T47D (cell line): Measurements from ENCODE around the gene EFNB2.

Experiments used
- DNase-seq, 2 experiments: peaks; one replicate each; pipeline versions ENCODE4 v3.0.0 to v3.0.0-alpha.2; 2011 to 2012; ENCODE audit warnings: low read depth in 1 of 2, low spot score in 1 of 2
- JUND ChIP-seq: IDR thresholded peaks from 2 replicates; pipeline ENCODE4 v1.6.1; 2012; ENCODE audit warnings: low read depth
- in situ Hi-C: cut with HindIII; loops from 2 replicates; pipeline ENCODE4 v1.10.0; 2016; ENCODE audit warnings: low sequenced_read_pairs, low pct_unique_long_range_greater_than_20kb

The EFNB2 gene

DNA sequence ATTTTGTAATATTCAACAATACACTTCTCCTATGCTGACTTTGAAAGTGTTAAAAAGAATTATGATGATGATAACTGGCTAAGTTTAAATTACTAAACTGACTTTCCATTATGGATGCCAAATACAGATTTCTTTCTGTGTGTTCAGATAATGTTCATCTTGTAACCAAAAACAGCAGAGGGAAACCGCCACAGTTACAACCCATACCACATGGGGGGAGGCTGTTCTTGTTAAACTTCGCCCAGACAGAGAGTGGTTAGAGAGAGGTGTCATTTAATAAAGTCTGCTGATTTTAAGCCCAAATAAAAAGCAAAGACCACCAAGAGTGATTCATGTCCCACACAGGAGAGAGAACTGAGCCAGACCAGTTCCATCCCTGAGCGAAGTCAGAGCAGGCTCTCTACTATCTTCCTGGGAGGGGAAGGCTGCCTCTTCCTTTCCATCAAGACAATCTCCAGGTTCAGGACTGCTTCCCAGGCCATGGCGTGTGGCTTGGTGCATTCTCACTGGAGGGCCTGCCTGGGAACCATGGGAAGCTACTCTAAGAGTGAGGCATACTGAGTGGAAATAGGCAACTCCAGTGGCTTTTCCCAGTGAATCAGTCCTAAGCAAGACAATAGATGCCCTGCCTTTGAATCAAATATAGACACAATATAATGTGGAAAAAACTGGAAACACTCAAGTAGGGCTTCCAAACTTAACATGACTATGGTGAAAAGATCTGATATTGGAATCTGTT is 18.2 kb downstream of the EFNB2 start:
- no peak for TF ChIP-seq JUND
- in situ Hi-C loops, result no loop called here
- no peak for DNase-seq

DNA sequence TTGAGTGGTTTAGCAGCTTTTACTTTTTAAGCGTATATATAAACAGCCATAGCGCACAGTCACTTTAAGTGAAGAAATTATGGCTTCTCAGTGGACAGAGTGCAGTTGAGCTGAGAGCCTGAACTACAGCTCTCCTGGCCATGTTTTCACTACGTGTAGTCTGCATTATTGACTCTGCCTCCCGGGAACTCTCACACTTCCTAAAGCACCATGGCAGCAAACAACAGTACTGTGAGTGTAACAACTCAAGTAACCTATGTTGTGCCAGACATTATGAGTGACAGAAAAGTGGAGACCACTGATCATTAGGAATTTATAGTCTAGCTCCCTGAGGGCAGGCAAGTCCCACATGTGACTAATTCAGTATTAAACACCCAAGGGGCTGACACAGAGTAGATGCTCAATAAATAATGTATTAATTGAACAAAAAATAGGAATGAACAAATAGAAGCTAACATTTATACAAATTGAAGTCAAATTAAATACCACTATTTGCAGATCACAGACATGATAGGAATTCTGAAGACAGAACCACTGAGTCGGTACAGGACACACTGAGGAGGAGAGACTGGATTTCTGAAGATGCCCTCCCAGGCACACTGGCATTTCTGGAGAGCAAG is 19.7 kb downstream of the EFNB2 start:
- no peak for DNase-seq
- no peak for TF ChIP-seq JUND
- in situ Hi-C loops, result no loop called here

GRCh38 chr13:106514928-106515634 is 20.4 kb downstream of the EFNB2 start:
- DNase-seq, result no peak
- TF ChIP-seq JUND, result no peak
- in situ Hi-C loops, result no loop called here

DNA sequence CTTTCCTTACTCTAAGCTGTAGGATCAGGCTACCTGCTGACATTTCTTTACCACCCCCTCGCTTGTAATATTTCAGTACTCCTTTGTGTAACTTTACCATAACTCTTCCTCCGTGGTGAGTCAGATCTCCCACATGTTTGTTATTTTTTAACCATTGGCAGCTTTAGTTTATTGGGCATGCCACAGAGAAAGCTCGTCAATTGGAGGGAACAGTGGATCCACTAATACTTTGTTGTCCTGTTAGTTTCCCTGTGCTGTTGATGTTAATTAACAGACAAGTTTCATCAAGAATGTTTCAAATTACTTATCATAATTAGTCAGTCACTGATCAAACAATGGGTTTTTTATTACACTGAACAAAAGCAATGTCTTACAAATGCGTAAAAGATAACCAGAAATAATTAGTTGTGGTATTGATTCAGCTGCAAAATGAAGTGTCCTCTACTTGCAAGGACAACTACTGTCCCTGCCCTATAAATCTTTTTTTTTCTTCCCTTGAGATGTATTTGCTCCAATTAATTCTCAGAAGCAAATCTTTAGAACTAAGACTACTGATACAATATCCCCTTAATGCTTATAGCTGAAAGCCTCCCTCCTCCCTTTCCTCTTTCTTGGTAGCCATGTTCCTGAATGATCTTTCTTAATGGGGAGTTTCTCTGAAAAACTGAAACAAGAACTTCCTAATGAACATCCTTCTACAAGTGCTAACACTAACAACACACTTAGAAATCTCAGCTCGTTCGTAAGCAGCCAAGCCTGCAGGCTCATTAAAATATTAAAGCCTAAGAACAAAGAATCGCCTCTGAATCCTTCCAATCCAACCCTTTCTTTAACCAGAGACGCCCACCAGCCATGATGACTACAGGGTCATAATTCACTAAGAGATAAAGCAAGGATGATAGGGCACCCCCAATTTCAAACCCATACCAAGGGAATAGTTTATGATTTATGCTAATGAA is 22.2 kb downstream of the EFNB2 start:
- no peak for DNase-seq
- in situ Hi-C loops, result no loop called here
- TF ChIP-seq JUND, result no peak

- no peak for DNase-seq
- no peak for TF ChIP-seq JUND
- in situ Hi-C loops, result no loop called here
These were observed 27.7 kb downstream of the EFNB2 start for GRCh38 chr13:106507560-106508274.

GRCh38 chr13:106506286-106506685 is 29.2 kb downstream of the EFNB2 start:
- in situ Hi-C loops, result no loop called here
- DNase-seq, result no peak
- no peak for TF ChIP-seq JUND

GRCh38 chr13:106505732-106506131 is 29.7 kb downstream of the EFNB2 start:
- DNase-seq, result no peak
- TF ChIP-seq JUND, result no peak
- in situ Hi-C loops, result no loop called here

- no peak for DNase-seq
- in situ Hi-C loops, result no loop called here
- no peak for TF ChIP-seq JUND
These were observed 30.2 kb downstream of the EFNB2 start for GRCh38 chr13:106505295-106505694.

- TF ChIP-seq JUND, result no peak
- no peak for DNase-seq
- in situ Hi-C loops, result no loop called here
These were observed 31.6 kb downstream of the EFNB2 start for GRCh38 chr13:106503730-106504453.

DNA sequence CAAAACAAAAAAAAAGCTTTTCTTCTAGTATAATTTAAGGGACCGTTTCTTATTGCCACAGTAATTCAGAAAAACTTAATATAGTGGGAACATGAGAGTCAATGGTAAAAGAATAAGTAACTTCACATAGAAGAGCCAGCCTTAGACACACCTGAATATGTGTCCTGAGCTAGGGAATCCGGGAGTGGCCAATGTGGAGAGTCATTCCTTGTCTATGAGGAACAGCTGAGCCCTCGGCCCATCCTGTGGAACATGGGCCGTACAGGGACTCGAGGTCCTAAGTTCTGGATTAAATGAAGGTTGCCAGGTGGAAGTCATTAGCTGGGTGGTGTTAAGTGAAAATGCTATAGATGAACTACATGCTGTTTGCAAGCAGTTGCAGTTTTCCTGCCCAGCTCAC is 32.2 kb downstream of the EFNB2 start:
- DNase-seq, result no peak
- no peak for TF ChIP-seq JUND
- in situ Hi-C loops, result no loop called here

DNA sequence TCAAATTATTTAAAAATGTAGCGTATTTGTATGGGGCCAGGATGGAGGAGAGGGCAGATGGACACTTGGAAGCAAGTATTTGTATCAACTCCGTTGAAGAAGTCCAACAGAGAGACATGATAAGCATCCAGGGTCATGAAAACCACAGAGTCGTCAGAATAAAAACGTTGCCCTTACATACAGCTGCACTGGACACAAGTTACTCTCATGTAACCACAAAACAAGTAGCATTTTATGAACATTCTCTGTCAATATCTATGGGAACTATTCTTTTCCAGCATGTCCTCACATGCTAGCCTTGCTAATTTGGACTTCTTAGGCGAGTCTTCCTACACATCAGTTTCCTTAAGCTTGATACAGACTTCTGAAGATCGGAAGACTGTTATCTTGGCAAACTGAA is 35.0 kb downstream of the EFNB2 start:
- DNase-seq, result no peak
- no peak for TF ChIP-seq JUND

More for the DNA sequence above, 35.0 kb downstream of the EFNB2 start:
- in situ Hi-C loops, result no loop called here
